GM12878 (cell line): ENCODE data around the gene IL10. TPM values are rescaled to one million over a fixed set of nuclear protein-coding genes. Genes with fewer than 3 reads are reported as not detected.
A peak's percentile ranks its signal among the peaks of the same experiment; 100 is the strongest.

ENCODE experiments used
- ATAC-seq: fragments of 200-7000 bp; cut with Tn5 transposase; 3 replicates; pipeline ENCODE4 v1.9.1; 2020; ENCODE audit warnings: mild to moderate bottlenecking, moderate library complexity
- BruUV-seq: library from RNA; stranded (reverse); fragments of 400-500 nt; replicated peaks from 2 replicates; lab custom pipeline; 2021; lab: Mats Ljungman, UMichigan
- CTCF ChIA-PET: fragments of 300-600 bp; sonication (Branson Sonifier 250); formaldehyde crosslinking; extraction: SDS; loops from one replicate; lab custom pipeline; 2021; ENCODE audit warnings: inconsistent platforms; lab: Yijun Ruan, JAX
- POLR2A ChIA-PET: fragments of 350-600 bp; formaldehyde crosslinking; extraction: SDS; loops from one replicate; lab custom pipeline; 2021; ENCODE audit warnings: inconsistent platforms; lab: Charles Lee
- RAD21 ChIA-PET: fragments of 300-600 bp; sonication (Branson Sonifier 250); formaldehyde crosslinking; loops from one replicate; lab custom pipeline; 2023; ENCODE audit warnings: antibody characterized with exemption; ENCODE audit not compliant: unreplicated experiment; lab: Charles Lee
- SMC1A ChIA-PET: fragments of 300-600 bp; sonication (Branson Sonifier 250); formaldehyde crosslinking; loops from one replicate; lab custom pipeline; 2023; ENCODE audit not compliant: unreplicated experiment, uncharacterized antibody; lab: Charles Lee
- DNase-seq: peaks from one replicate; pipeline ENCODE4 v3.0.0-alpha.2; 2011; ENCODE audit warnings: low read depth, low spot score
- FAIRE-seq: peaks from 3 replicates; lab custom pipeline; 2011; peaks lifted over from hg19 to GRCh38; lab: Jason Lieb, UNC
- H2AFZ ChIP-seq: 2 replicates; pipeline ENCODE4 v1.6.0; 2011; ENCODE audit warnings: low read depth, low read length, control low read depth; ENCODE audit not compliant: control insufficient read depth
- H3K27ac ChIP-seq: 2 replicates; pipeline ENCODE4 v1.5.1; 2011; ENCODE audit warnings: control low read depth; ENCODE audit not compliant: control insufficient read depth, insufficient read depth
- H3K27me3 ChIP-seq, 2 experiments: replicated peaks in 1 of 2; 2 replicates each; pipeline versions ENCODE4 v1.6.0 to v1.6.1; 2011; ENCODE audit warnings: low read length in 1 of 2; ENCODE audit not compliant: control insufficient read depth in 2 of 2, insufficient read depth in 2 of 2
- H3K36me3 ChIP-seq, 2 experiments: 2 replicates each; pipeline ENCODE4 v1.5.1; 2011; ENCODE audit warnings: low read length in 1 of 2; ENCODE audit not compliant: control insufficient read depth in 2 of 2, insufficient read depth in 2 of 2
- H3K4me1 ChIP-seq: 2 replicates; pipeline ENCODE4 v1.6.1; 2011; ENCODE audit warnings: mild to moderate bottlenecking, low read length, moderate library complexity, mixed read lengths; ENCODE audit not compliant: control insufficient read depth, insufficient read depth
- H3K4me2 ChIP-seq: 2 replicates; pipeline ENCODE4 v1.6.0; 2011; ENCODE audit warnings: control low read depth; ENCODE audit not compliant: control insufficient read depth, insufficient read depth
- H3K4me3 ChIP-seq: fragments of 200-600 bp; sonication (generic); 2 replicates; pipeline ENCODE4 v1.5.1; 2016
- H3K79me2 ChIP-seq: 2 replicates; pipeline ENCODE4 v1.6.0; 2011; ENCODE audit warnings: low read length; ENCODE audit not compliant: control insufficient read depth, insufficient read depth
- H3K9ac ChIP-seq: 2 replicates; pipeline ENCODE4 v1.8.0; 2011; ENCODE audit warnings: low read length, control low read depth, mixed read lengths; ENCODE audit not compliant: control insufficient read depth, insufficient read depth
- H3K9me3 ChIP-seq: replicated peaks from 3 replicates; pipeline ENCODE4 v1.5.1; 2011; ENCODE audit warnings: mild to moderate bottlenecking, low read length; ENCODE audit not compliant: control insufficient read depth, insufficient read depth
- H4K20me1 ChIP-seq: 2 replicates; pipeline ENCODE4 v1.6.0; 2011; ENCODE audit not compliant: control insufficient read depth, insufficient read depth
- BACH1 ChIP-seq: fragments of 450-650 bp; IDR thresholded peaks from 2 replicates; pipeline ENCODE4 v1.6.1; 2017; ENCODE audit warnings: mild to moderate bottlenecking, borderline replicate concordance
- CREM ChIP-seq: IDR thresholded peaks from 2 replicates; pipeline ENCODE4 v1.6.1; 2014; ENCODE audit warnings: antibody characterized with exemption, low read depth
- GATAD2B ChIP-seq: fragments of 450-650 bp; conservative IDR thresholded peaks from 2 replicates; pipeline ENCODE4 v1.6.1; 2017; ENCODE audit warnings: low read depth, mild to moderate bottlenecking, moderate library complexity
- KAT2A ChIP-seq: conservative IDR thresholded peaks from 2 replicates; pipeline ENCODE4 v1.6.1; 2011; ENCODE audit warnings: low read depth, low read length; ENCODE audit not compliant: control insufficient read depth
- MXI1 ChIP-seq: fragments of 150-350 bp; IDR thresholded peaks from 2 replicates; pipeline ENCODE4 v1.6.1; 2011; ENCODE audit warnings: low read depth, mild to moderate bottlenecking, inconsistent platforms, low read length, improper control_type of control experiment
- NR2C2 ChIP-seq: IDR thresholded peaks from 2 replicates; pipeline ENCODE4 v1.6.1; 2011; ENCODE audit warnings: borderline replicate concordance, low read depth; ENCODE audit not compliant: control insufficient read depth, insufficient read length
- RCOR1 ChIP-seq: conservative IDR thresholded peaks from 2 replicates; pipeline ENCODE4 v1.6.1; 2012; ENCODE audit warnings: low read depth, low read length, improper control_type of control experiment
- SMC3 ChIP-seq: IDR thresholded peaks from 2 replicates; pipeline ENCODE4 v1.6.1; 2011; ENCODE audit warnings: low read length, improper control_type of control experiment, borderline replicate concordance
- SPI1 ChIP-seq: IDR thresholded peaks from 2 replicates; pipeline ENCODE4 v1.6.1; 2011; ENCODE audit warnings: low read depth, mild to moderate bottlenecking, low read length, moderate library complexity, borderline replicate concordance; ENCODE audit not compliant: insufficient read depth
- SREBF2 ChIP-seq: IDR thresholded peaks from 2 replicates; pipeline ENCODE4 v1.6.1; 2012; ENCODE audit warnings: mild to moderate bottlenecking, low read length
- SRF ChIP-seq, 2 experiments: IDR thresholded peaks; 2 replicates each; pipeline ENCODE4 v1.6.1; 2011; ENCODE audit warnings: low read depth in 2 of 2, low read length in 2 of 2, mild to moderate bottlenecking in 1 of 2, moderate library complexity in 1 of 2
- WRNIP1 ChIP-seq: IDR thresholded peaks from 2 replicates; pipeline ENCODE4 v1.6.1; 2011; ENCODE audit warnings: low read depth, low read length, improper control_type of control experiment, borderline replicate concordance
- YBX1 ChIP-seq: fragments of 450-650 bp; IDR thresholded peaks from 2 replicates; pipeline ENCODE4 v1.6.1; 2016; ENCODE audit warnings: antibody characterized with exemption
- YY1 ChIP-seq: IDR thresholded peaks from 2 replicates; pipeline ENCODE4 v1.6.1; 2011; ENCODE audit warnings: low read depth, mild to moderate bottlenecking, low read length
- WGBS: methylation state at CpG from one replicate; pipeline ENCODE4 v1.1.6; 2016; ENCODE audit warnings: low lambda C conversion rate; ENCODE audit not compliant: insufficient replicate concordance, insufficient coverage; ENCODE audit errors: missing lambda C conversion rate; 5-methylcytosine and 5-hydroxymethylcytosine counted together
- in situ Hi-C: fragments of 300-500 bp; cut with MboI; formaldehyde crosslinking; loops from 9 replicates; pipeline ENCODE4 v1.14.3; 2018; ENCODE audit warnings: mixed read lengths
- intact Hi-C: fragments of 100-400 bp; cut with micrococcal nuclease; formaldehyde crosslinking; loops from one replicate; pipeline ENCODE4 v1.14.2; 2022; ENCODE audit not compliant: unreplicated experiment
- polyA plus RNA-seq, 11 experiments: library from polyadenylated mRNA; depleted of rRNA in 4 of 11; unstranded in 6 of 11; stranded (reverse) in 5 of 11; fragments of >200 nt; fragmentation: Nextera tagmentation in 4 of 11; fragmentation: Illumina TruSeq in 1 of 11; extraction: Ambion mirVana in 4 of 11; extraction: Trizol in 1 of 11; gene quantifications; 1 replicate in 1 of 11; 2 replicates in 10 of 11; pipeline versions ENCODE4 v1.2.1 to v1.2.3, GENCODE V29; 2011 to 2016; ENCODE audit warnings: inconsistent platforms in 2 of 11, missing spikeins in 2 of 11, low read depth in 1 of 11
- total RNA-seq, 4 experiments: library from RNA; depleted of rRNA in 3 of 4; stranded (reverse); fragments of >200 nt in 3 of 4; fragmentation: Illumina TruSeq in 1 of 4; extraction: Trizol in 1 of 4; gene quantifications; 2 replicates each; pipeline versions ENCODE4 v1.2.1 to v1.2.3, GENCODE V29; 2013 to 2021
- TF ChIP-seq, protein P1 (sequence below): IDR thresholded peaks from 2 replicates; pipeline ENCODE4 v1.6.1; 2012; ENCODE audit warnings: mild to moderate bottlenecking, low read depth, low read length
- TF ChIP-seq, protein P2 (sequence below), 3 experiments: IDR thresholded peaks in 2 of 3; conservative IDR thresholded peaks in 1 of 3; 2 replicates each; pipeline ENCODE4 v1.5.1; 2011; ENCODE audit warnings: low read depth in 3 of 3, low read length in 3 of 3, mild to moderate bottlenecking in 3 of 3, control low read depth in 2 of 3, moderate library complexity in 2 of 3, inconsistent platforms in 1 of 3, mixed read lengths in 1 of 3; ENCODE audit not compliant: control insufficient read depth in 2 of 3, insufficient read depth in 1 of 3; ENCODE audit errors: extremely low read depth in 1 of 3

IL10 gene
- total and polyA plus RNA-seq, 10 of the 15 experiments (the other 5 are each of a cell fraction or from before 2014, with no cell fraction given), result 0.34 to 5.0 (median 1.1) TPM

- Histone ChIP-seq H4K20me1 (peaks cover 2% of the 10 kb centered on the region; the same call in 1 of the 2 replicates), H3K9ac (no peak overlapping the region), H3K9me3 (no peaks in the 10 kb centered on the region), H3K27me3 (no peaks in the 10 kb centered on the region), H3K4me3 (no peak overlapping the region), H2AFZ (no peak overlapping the region), H3K4me2 (peak overlapping the region; percentile 72), H3K36me3 (peaks cover 14% of the 10 kb centered on the region in 2 experiments; a peak in 2 of 4 replicates), H3K79me2 (no peaks in the 10 kb centered on the region), H3K27ac (peak overlapping the region; percentile 79), H3K4me1 (peaks cover 66% of the 10 kb centered on the region)
- peak; percentile 3 for ATAC-seq
- no peak for DNase-seq
- WGBS, result 9% methylated on average over 3 of the region's 3 CpGs
- CTCF ChIA-PET, result interaction anchor here (0.6 to 20.3 kb wide), 38 partner anchors 13 to 243 kb away, joined by 3 to 805 read pairs (median 6); partner anchors contain the start of genes DYRK3, IL10, IL19 and IL20
- RAD21 ChIA-PET, result interaction anchor here (0.8 to 9.3 kb wide), 33 partner anchors 11 to 244 kb away, joined by 3 to 297 read pairs (median 8); partner anchors contain the start of genes DYRK3, IL10 and IL19
- POLR2A ChIA-PET, result interaction anchor here (0.8 to 3.2 kb wide), 12 partner anchors 19 to 267 kb away, joined by 3 to 52 read pairs (median 4); partner anchors contain the start of genes IL10 and IL19
- SMC1A ChIA-PET, result interaction anchor here (0.6 to 6.4 kb wide), 41 partner anchors 10 to 243 kb away, joined by 3 to 417 read pairs (median 5); partner anchors contain the start of genes IL10 and IL19
- no TSS peak for BruUV-seq
- in situ Hi-C loops (loop anchor here (5.0 kb wide), 2 partner anchors 34 to 64 kb away; partner anchors contain the start of genes IL10 and IL19), intact Hi-C loops (loop anchor here (1.0 to 5.0 kb wide), 5 partner anchors 28 to 674 kb away; no protein-coding TSS in a partner anchor)
- no peak for FAIRE-seq
- TF ChIP-seq RCOR1 (0 out of 2 replicates have a peak, but pooled peaks have one; percentile 19), NR2C2 (peak; percentile 76), WRNIP1 (no peak), SPI1 (no peak), BACH1 (no peak), SRF (IDR thresholded peaks at IDR 0.05; ENCODE audit: low read depth in 2 of 2, low read length in 2 of 2) (no peak), KAT2A (no peak), CREM (no peak), SMC3 (peak; percentile 41; the same call in 1 of the 2 replicates), SREBF2 (no peak), GATAD2B (no peak), MXI1 (no peak), YBX1 (no peak), YY1 (no peak)
- TF ChIP-seq, protein P1, sequence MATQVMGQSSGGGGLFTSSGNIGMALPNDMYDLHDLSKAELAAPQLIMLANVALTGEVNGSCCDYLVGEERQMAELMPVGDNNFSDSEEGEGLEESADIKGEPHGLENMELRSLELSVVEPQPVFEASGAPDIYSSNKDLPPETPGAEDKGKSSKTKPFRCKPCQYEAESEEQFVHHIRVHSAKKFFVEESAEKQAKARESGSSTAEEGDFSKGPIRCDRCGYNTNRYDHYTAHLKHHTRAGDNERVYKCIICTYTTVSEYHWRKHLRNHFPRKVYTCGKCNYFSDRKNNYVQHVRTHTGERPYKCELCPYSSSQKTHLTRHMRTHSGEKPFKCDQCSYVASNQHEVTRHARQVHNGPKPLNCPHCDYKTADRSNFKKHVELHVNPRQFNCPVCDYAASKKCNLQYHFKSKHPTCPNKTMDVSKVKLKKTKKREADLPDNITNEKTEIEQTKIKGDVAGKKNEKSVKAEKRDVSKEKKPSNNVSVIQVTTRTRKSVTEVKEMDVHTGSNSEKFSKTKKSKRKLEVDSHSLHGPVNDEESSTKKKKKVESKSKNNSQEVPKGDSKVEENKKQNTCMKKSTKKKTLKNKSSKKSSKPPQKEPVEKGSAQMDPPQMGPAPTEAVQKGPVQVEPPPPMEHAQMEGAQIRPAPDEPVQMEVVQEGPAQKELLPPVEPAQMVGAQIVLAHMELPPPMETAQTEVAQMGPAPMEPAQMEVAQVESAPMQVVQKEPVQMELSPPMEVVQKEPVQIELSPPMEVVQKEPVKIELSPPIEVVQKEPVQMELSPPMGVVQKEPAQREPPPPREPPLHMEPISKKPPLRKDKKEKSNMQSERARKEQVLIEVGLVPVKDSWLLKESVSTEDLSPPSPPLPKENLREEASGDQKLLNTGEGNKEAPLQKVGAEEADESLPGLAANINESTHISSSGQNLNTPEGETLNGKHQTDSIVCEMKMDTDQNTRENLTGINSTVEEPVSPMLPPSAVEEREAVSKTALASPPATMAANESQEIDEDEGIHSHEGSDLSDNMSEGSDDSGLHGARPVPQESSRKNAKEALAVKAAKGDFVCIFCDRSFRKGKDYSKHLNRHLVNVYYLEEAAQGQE, result no peak
- TF ChIP-seq, protein P2, sequence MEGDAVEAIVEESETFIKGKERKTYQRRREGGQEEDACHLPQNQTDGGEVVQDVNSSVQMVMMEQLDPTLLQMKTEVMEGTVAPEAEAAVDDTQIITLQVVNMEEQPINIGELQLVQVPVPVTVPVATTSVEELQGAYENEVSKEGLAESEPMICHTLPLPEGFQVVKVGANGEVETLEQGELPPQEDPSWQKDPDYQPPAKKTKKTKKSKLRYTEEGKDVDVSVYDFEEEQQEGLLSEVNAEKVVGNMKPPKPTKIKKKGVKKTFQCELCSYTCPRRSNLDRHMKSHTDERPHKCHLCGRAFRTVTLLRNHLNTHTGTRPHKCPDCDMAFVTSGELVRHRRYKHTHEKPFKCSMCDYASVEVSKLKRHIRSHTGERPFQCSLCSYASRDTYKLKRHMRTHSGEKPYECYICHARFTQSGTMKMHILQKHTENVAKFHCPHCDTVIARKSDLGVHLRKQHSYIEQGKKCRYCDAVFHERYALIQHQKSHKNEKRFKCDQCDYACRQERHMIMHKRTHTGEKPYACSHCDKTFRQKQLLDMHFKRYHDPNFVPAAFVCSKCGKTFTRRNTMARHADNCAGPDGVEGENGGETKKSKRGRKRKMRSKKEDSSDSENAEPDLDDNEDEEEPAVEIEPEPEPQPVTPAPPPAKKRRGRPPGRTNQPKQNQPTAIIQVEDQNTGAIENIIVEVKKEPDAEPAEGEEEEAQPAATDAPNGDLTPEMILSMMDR (IDR thresholded peaks at IDR 0.05 in 2 of 3, conservative IDR thresholded peaks at IDR 0.05 in 1 of 3; ENCODE audit: control insufficient read depth in 2 of 3, extremely low read depth in 1 of 3, insufficient read depth in 1 of 3, low read depth in 3 of 3, low read length in 3 of 3), result peak in 1 of 3 experiments; percentile 34; a peak in 3 of 6 replicates
Observed at GRCh38 chr1:206738370-206739366, 33.6 kb downstream of the IL10 start.
